Upper lobe of left lung (tissue), 6 donors: Measurements from ENCODE around the gene ECE1. TPM values are rescaled to one million over a fixed set of nuclear protein-coding genes. Genes with fewer than 3 reads are reported as not detected.
A peak's percentile ranks its signal among the peaks of the same experiment; 100 is the strongest.

Experiments
- ATAC-seq, 2 donors: fragments of 200-7000 bp; cut with Tn5 transposase; one replicate each; pipeline ENCODE4 v1.9.1; 2022; ENCODE audit warnings: mild to moderate bottlenecking in 2 of 2, moderate library complexity in 2 of 2; ENCODE audit not compliant: low FRiP score in 2 of 2
- DNase-seq, 2 donors: peaks; one replicate each; pipeline ENCODE4 v3.0.0-alpha.2; 2019 to 2020
- H3K27ac ChIP-seq, 4 donors: fragments of 200-600 bp; sonication (generic); one replicate each; pipeline ENCODE4 v1.5.1; 2016 to 2019
- H3K27me3 ChIP-seq, 4 donors: fragments of 200-600 bp; sonication (generic); one replicate each; pipeline ENCODE4 v1.5.1; 2017 to 2019
- H3K36me3 ChIP-seq, 4 donors: fragments of 200-600 bp; sonication (generic); one replicate each; pipeline ENCODE4 v1.5.1; 2016 to 2019
- H3K4me1 ChIP-seq, 4 donors: fragments of 200-600 bp; sonication (generic); one replicate each; pipeline ENCODE4 v1.5.1; 2018 to 2019
- H3K4me3 ChIP-seq, 4 donors: fragments of 200-600 bp; sonication (generic); one replicate each; pipeline ENCODE4 v1.5.1; 2017 to 2019; ENCODE audit warnings: mild to moderate bottlenecking in 2 of 4, moderate library complexity in 1 of 4
- H3K9me3 ChIP-seq, 4 donors: fragments of 200-600 bp; sonication (generic); one replicate each; pipeline ENCODE4 v1.5.1; 2018 to 2019
- CTCF ChIP-seq, 6 experiments: fragments of 450-650 bp in 4 of 6; fragments of 200-600 bp in 2 of 6; sonication (generic) in 2 of 6; IDR thresholded peaks; one replicate each; pipeline ENCODE4 v1.5.1; 2016 to 2019; ENCODE audit warnings: antibody characterized with exemption in 6 of 6
- EP300 ChIP-seq, 4 donors: sonication (generic); formaldehyde crosslinking; IDR thresholded peaks; one replicate each; pipeline ENCODE4 v1.5.1; 2017; ENCODE audit warnings: antibody characterized with exemption in 4 of 4, control low read depth in 2 of 4
- POLR2A ChIP-seq, 4 donors: fragments of 450-650 bp; IDR thresholded peaks; one replicate each; pipeline ENCODE4 v1.5.1; 2016 to 2017; ENCODE audit warnings: antibody characterized with exemption in 4 of 4, mild to moderate bottlenecking in 2 of 4
- POLR2AphosphoS5 ChIP-seq, 2 donors: sonication (generic); formaldehyde crosslinking; IDR thresholded peaks; one replicate each; pipeline ENCODE4 v1.5.1; 2017; ENCODE audit warnings: antibody characterized with exemption in 2 of 2
- WGBS, 2 donors: methylation state at CpG; one replicate each; pipeline ENCODE4 v1.1.5; 2017 to 2018; 5-methylcytosine and 5-hydroxymethylcytosine counted together
- total RNA-seq, 6 donors: library from RNA; depleted of rRNA in 4 of 6; stranded (reverse); fragments of >200 nt in 4 of 6; gene quantifications; one replicate each; pipeline versions ENCODE4 v1.1.0 to v1.2.1, GENCODE V29; 2016 to 2021
- donor health status: DM: no; HTN: no; CAD: no; lungs with moderate emphysema.
- donor health status: DM: no; HTN: yes; CAD: no; lungs with severe emphysema.

The ECE1 gene
- total RNA-seq, 6 donors from 2014 or later: 55.8 to 120 (median 74.8) TPM

GRCh38 chr1:21299780-21300395 is 9.6 kb upstream of the ECE1 start:
- Histone ChIP-seq H3K36me3 (no peaks in the 10 kb centered on the region), H3K4me3 (no peak overlapping the region), H3K27ac (no peak overlapping the region), H3K4me1 (peaks cover 24 to 42% (median 31%) of the 10 kb centered on the region in 4 donors), H3K27me3 (no peaks in the 10 kb centered on the region), H3K9me3 (no peaks in the 10 kb centered on the region)
- ATAC-seq (no peak), DNase-seq (no peak)
- TF ChIP-seq EP300 (IDR thresholded peaks at IDR 0.05) (no peak), POLR2A (IDR thresholded peaks at IDR 0.05) (no peak), CTCF (IDR thresholded peaks at IDR 0.05) (no peak), POLR2AphosphoS5 (IDR thresholded peaks at IDR 0.05) (no peak)
- whole genome bisulfite sequencing, 2 donors: 70 to 87% methylated on average over 2 to 4 of the region's 4 CpGs

- ATAC-seq: no peak
- TF ChIP-seq POLR2A (IDR thresholded peaks at IDR 0.05) (no peak), CTCF (IDR thresholded peaks at IDR 0.05) (no peak), POLR2AphosphoS5 (IDR thresholded peaks at IDR 0.05) (no peak), EP300 (IDR thresholded peaks at IDR 0.05) (no peak)
Observed at GRCh38 chr1:21298981-21299391, 8.7 kb upstream of the ECE1 start.

GRCh38 chr1:21297975-21298374 is 7.7 kb upstream of the ECE1 start:
- DNase-seq (no peak), ATAC-seq (peak in 1 of 2 donors; percentile 58)
- Histone ChIP-seq H3K9me3 (no peaks in the 10 kb centered on the region), H3K4me1 (peaks cover 37 to 52% (median 44%) of the 10 kb centered on the region in 4 donors), H3K36me3 (no peaks in the 10 kb centered on the region), H3K4me3 (no peak overlapping the region), H3K27me3 (no peaks in the 10 kb centered on the region), H3K27ac (no peak overlapping the region)
- TF ChIP-seq EP300 (IDR thresholded peaks at IDR 0.05) (no peak), POLR2A (IDR thresholded peaks at IDR 0.05) (no peak), CTCF (IDR thresholded peaks at IDR 0.05) (no peak), POLR2AphosphoS5 (IDR thresholded peaks at IDR 0.05) (no peak)
- 94 to 95% methylated on average over 13 of the region's 13 CpGs for WGBS, 2 donors

More at GRCh38 chr1:21298981-21299391, 8.7 kb upstream of the ECE1 start:
- H3K27me3 ChIP-seq: no peaks in the 10 kb centered on the region
- 39 to 73% methylated on average over 3 of the region's 3 CpGs for WGBS, 2 donors
- H3K4me1 ChIP-seq: peaks cover 33 to 51% (median 40%) of the 10 kb centered on the region in 4 donors
- DNase-seq: no peak
- H3K27ac ChIP-seq: peak overlapping the region in 1 of 4 donors; percentile 21
- H3K4me3 ChIP-seq: no peak overlapping the region
- H3K36me3 ChIP-seq: no peaks in the 10 kb centered on the region
- no peaks in the 10 kb centered on the region for H3K9me3 ChIP-seq

- no peaks in the 10 kb centered on the region for H3K36me3 ChIP-seq
- H3K27me3 ChIP-seq: no peaks in the 10 kb centered on the region
- no peaks in the 10 kb centered on the region for H3K9me3 ChIP-seq
- peak overlapping the region in 3 of 4 donors; percentile 32 to 59 (median 35) for H3K27ac ChIP-seq
- TF ChIP-seq POLR2A (IDR thresholded peaks at IDR 0.05) (no peak), POLR2AphosphoS5 (IDR thresholded peaks at IDR 0.05) (no peak), EP300 (IDR thresholded peaks at IDR 0.05) (no peak), CTCF (IDR thresholded peaks at IDR 0.05) (no peak)
- peaks cover 35 to 50% (median 44%) of the 10 kb centered on the region in 4 donors for H3K4me1 ChIP-seq
- ATAC-seq: no peak
- H3K4me3 ChIP-seq: no peak overlapping the region
- no peak for DNase-seq
- 79 to 92% methylated on average over 3 to 4 of the region's 7 CpGs for WGBS, 2 donors
Observed at GRCh38 chr1:21296509-21297354, 6.5 kb upstream of the ECE1 start.
